OCI-LY1 (cell line): Measurements from ENCODE around the gene MGAT4C.

ENCODE experiments used
- CTCF ChIP-seq: fragments of 200-600 bp; sonication (generic), shearing (Covaris generic); IDR thresholded peaks from 2 replicates; pipeline ENCODE4 v1.5.1; 2017; ENCODE audit warnings: mild to moderate bottlenecking, antibody characterized with exemption, low read length, moderate library complexity, mixed read lengths
- EZH2 ChIP-seq: fragments of 200-600 bp; sonication (generic), shearing (Covaris generic); IDR thresholded peaks from 2 replicates; pipeline ENCODE4 v1.8.0; 2017; ENCODE audit warnings: borderline replicate concordance, mixed run types, mild to moderate bottlenecking, antibody characterized with exemption, low read length, moderate library complexity, mixed read lengths

GRCh38 chr12:86264451-86265328 is 8.5 kb upstream of the MGAT4C start:
- no peak for TF ChIP-seq CTCF
- TF ChIP-seq EZH2, result no peak
